SK-N-SH treated with all-trans-retinoic acid at 6 μM for 48 hours (cell line): ENCODE data around the gene GRID1.

Experiments used
- ESRRG ChIP-seq: fragments of 250-450 bp; sonication (Bioruptor Pico); IDR thresholded peaks from 2 replicates; pipeline ENCODE4 v1.6.1; 2021; ENCODE audit warnings: mild to moderate bottlenecking
- GLIS3 ChIP-seq: fragments of 250-450 bp; sonication (Bioruptor Pico); IDR thresholded peaks from 2 replicates; pipeline ENCODE4 v1.5.0; 2020; ENCODE audit warnings: mild to moderate bottlenecking, moderate library complexity
- ISL1 ChIP-seq: fragments of 250-450 bp; sonication (Bioruptor Pico); IDR thresholded peaks from 2 replicates; pipeline ENCODE4 v2.1.2; 2022; ENCODE audit warnings: mild to moderate bottlenecking, moderate library complexity
- OSR1 ChIP-seq: fragments of 250-450 bp; sonication (Bioruptor Pico); IDR thresholded peaks from 2 replicates; pipeline ENCODE4 v1.8.0; 2022; ENCODE audit warnings: moderate library complexity, mild to moderate bottlenecking, inconsistent platforms
- SNAI2 ChIP-seq: fragments of 250-450 bp; sonication (Bioruptor Pico); IDR thresholded peaks from 2 replicates; pipeline ENCODE4 v1.5.0; 2020; ENCODE audit warnings: mild to moderate bottlenecking, moderate library complexity
- TSHZ2 ChIP-seq: fragments of 250-450 bp; sonication (Bioruptor Pico); IDR thresholded peaks from 2 replicates; pipeline ENCODE4 v1.5.0; 2020; ENCODE audit warnings: mild to moderate bottlenecking, moderate library complexity
- ZC3H10 ChIP-seq: fragments of 250-450 bp; sonication (Bioruptor Pico); IDR thresholded peaks from 2 replicates; pipeline ENCODE4 v1.5.1; 2021; ENCODE audit warnings: mild to moderate bottlenecking, moderate library complexity
- ZFP3 ChIP-seq: fragments of 250-450 bp; sonication (Bioruptor Pico); IDR thresholded peaks from 2 replicates; pipeline ENCODE4 v1.5.0; 2020; ENCODE audit warnings: mild to moderate bottlenecking, moderate library complexity
- ZFP30 ChIP-seq: fragments of 450-650 bp; formaldehyde crosslinking; IDR thresholded peaks from 2 replicates; pipeline ENCODE4 v1.5.0; 2022; ENCODE audit warnings: mild to moderate bottlenecking, moderate library complexity
- ZNF70 ChIP-seq: fragments of 450-650 bp; formaldehyde crosslinking; IDR thresholded peaks from 2 replicates; pipeline ENCODE4 v1.5.0; 2020; ENCODE audit warnings: mild to moderate bottlenecking, moderate library complexity
- ZNF8 ChIP-seq: fragments of 450-650 bp; formaldehyde crosslinking; IDR thresholded peaks from 2 replicates; pipeline ENCODE4 v1.5.0; 2020; ENCODE audit warnings: mild to moderate bottlenecking, moderate library complexity
- TF ChIP-seq, protein P1 (sequence below): fragments of 250-450 bp; sonication (Bioruptor Pico); IDR thresholded peaks from 2 replicates; pipeline ENCODE4 v1.8.0; 2020; ENCODE audit warnings: mild to moderate bottlenecking, moderate library complexity, borderline replicate concordance

DNA sequence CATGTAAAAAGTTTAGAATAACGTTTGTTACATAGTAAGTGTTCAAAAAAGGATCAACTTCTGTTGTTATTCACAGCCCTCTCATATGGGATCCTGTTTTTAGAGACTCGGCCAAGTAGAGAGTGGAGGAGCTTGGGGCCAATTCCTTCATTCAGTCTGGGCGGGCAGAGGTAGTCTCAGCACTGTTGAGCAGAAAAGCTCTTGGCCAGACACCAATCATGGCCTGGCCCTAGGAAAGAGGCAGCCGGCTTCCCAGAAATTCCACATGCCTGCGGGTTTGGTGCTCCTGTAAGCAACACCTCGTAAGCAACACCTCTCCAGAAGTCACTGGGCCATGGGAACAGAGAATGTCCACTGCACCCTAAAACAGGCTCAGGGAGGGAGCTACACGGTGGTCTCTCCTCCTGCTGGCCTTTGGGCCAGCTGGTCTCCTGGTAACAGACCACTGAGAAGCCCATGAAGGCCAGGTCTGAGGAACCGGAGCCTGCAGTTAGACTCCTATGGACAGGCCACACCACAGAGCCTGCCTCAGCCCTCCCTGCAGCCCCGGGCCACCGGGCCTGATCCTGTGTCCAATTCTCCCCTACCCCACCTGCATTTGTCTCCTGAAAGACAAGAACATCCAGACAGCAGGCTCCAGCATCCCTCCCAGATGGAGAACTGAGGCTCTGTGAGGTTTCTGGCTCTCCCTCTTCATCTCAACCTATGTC, 149.1 kb downstream of the GRID1 start:
- TF ChIP-seq ISL1 (CRISPR knock-in tag) (no peak), ZNF8 (CRISPR knock-in tag) (no peak), GLIS3 (no peak), ZNF70 (CRISPR knock-in tag) (no peak), ZC3H10 (no peak), ZFP3 (CRISPR knock-in tag) (no peak), TSHZ2 (CRISPR knock-in tag) (no peak), ZFP30 (CRISPR knock-in tag) (no peak), SNAI2 (CRISPR knock-in tag) (no peak), ESRRG (CRISPR knock-in tag) (no peak), OSR1 (no peak)
- TF ChIP-seq, protein P1, sequence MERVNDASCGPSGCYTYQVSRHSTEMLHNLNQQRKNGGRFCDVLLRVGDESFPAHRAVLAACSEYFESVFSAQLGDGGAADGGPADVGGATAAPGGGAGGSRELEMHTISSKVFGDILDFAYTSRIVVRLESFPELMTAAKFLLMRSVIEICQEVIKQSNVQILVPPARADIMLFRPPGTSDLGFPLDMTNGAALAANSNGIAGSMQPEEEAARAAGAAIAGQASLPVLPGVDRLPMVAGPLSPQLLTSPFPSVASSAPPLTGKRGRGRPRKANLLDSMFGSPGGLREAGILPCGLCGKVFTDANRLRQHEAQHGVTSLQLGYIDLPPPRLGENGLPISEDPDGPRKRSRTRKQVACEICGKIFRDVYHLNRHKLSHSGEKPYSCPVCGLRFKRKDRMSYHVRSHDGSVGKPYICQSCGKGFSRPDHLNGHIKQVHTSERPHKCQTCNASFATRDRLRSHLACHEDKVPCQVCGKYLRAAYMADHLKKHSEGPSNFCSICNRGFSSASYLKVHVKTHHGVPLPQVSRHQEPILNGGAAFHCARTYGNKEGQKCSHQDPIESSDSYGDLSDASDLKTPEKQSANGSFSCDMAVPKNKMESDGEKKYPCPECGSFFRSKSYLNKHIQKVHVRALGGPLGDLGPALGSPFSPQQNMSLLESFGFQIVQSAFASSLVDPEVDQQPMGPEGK = no peak
